SK-N-SH (cell line): ENCODE data around the gene SERPINC1. TPM values are rescaled to one million over a fixed set of nuclear protein-coding genes. Genes with fewer than 3 reads are reported as not detected.

ENCODE experiments used
- CTCF ChIA-PET: fragments of 300-600, 350-600 bp; formaldehyde crosslinking; extraction: SDS; loops from one replicate; lab custom pipeline; 2021; lab: Yijun Ruan, JAX
- POLR2A ChIA-PET: fragments of 350-600 bp; sonication (Branson Sonifier 250); formaldehyde crosslinking; extraction: SDS; loops from one replicate; lab custom pipeline; 2020; ENCODE audit warnings: antibody characterized with exemption, inconsistent platforms; lab: Yijun Ruan, JAX
- DNase-seq: peaks from one replicate; pipeline ENCODE4 v3.0.0; 2012
- H2AFZ ChIP-seq: fragments of 200-600 bp; sonication (generic); 2 replicates; pipeline ENCODE4 v1.8.1; 2016; ENCODE audit warnings: antibody characterized with exemption, mild to moderate bottlenecking, low read depth
- H3F3A ChIP-seq: fragments of 200-600 bp; sonication (generic); replicated peaks from 2 replicates; pipeline ENCODE3; 2016; ENCODE audit warnings: antibody characterized with exemption, mild to moderate bottlenecking; ENCODE audit not compliant: insufficient read depth
- H3K27ac ChIP-seq, 2 experiments: fragments of 200-500 bp in 1 of 2; fragments of 200-600 bp in 1 of 2; sonication (Bioruptor generic) in 1 of 2; sonication (generic), shearing (Covaris generic) in 1 of 2; 2 replicates each; pipeline versions ENCODE4 v1.5.1 to v1.6.1; 2014 to 2016; ENCODE audit warnings: low read depth in 2 of 2, inconsistent platforms in 1 of 2, low read length in 1 of 2, mild to moderate bottlenecking in 1 of 2, mixed read lengths in 1 of 2
- H3K27me3 ChIP-seq: fragments of 200-600 bp; sonication (generic), shearing (Covaris generic); 2 replicates; pipeline ENCODE4 v1.6.1; 2016; ENCODE audit warnings: mixed run types; ENCODE audit not compliant: insufficient read depth
- H3K36me3 ChIP-seq, 2 experiments: fragments of 200-500 bp in 1 of 2; fragments of 200-600 bp in 1 of 2; sonication (Bioruptor generic) in 1 of 2; sonication (generic) in 1 of 2; replicated peaks in 1 of 2; 2 replicates each; pipeline versions ENCODE3 to v1.5.1; 2014 to 2016; ENCODE audit warnings: low read length in 1 of 2, mild to moderate bottlenecking in 1 of 2; ENCODE audit not compliant: insufficient read depth in 2 of 2, control insufficient read depth in 1 of 2
- H3K4me1 ChIP-seq, 2 experiments: fragments of 200-500 bp in 1 of 2; fragments of 200-600 bp in 1 of 2; sonication (Bioruptor generic) in 1 of 2; sonication (generic), shearing (Covaris generic) in 1 of 2; 2 replicates each; pipeline versions ENCODE4 v1.5.1 to v1.6.1; 2014 to 2016; ENCODE audit warnings: low read depth in 1 of 2, low read length in 1 of 2, mixed run types in 1 of 2; ENCODE audit not compliant: insufficient read depth in 2 of 2, control insufficient read depth in 1 of 2
- H3K4me2 ChIP-seq: fragments of 200-600 bp; sonication (generic), shearing (Covaris generic); 2 replicates; pipeline ENCODE4 v1.6.1; 2017; ENCODE audit warnings: mixed run types
- H3K4me3 ChIP-seq, 2 experiments: fragments of 200-500 bp in 1 of 2; fragments of 200-600 bp in 1 of 2; sonication (Bioruptor generic) in 1 of 2; sonication (generic), shearing (Covaris generic) in 1 of 2; 2 replicates each; pipeline versions ENCODE4 v1.5.1 to v1.8.1; 2014 to 2016; ENCODE audit warnings: low read depth in 2 of 2, inconsistent platforms in 1 of 2, low read length in 1 of 2, mild to moderate bottlenecking in 1 of 2, mixed read lengths in 1 of 2, moderate library complexity in 1 of 2
- H3K79me2 ChIP-seq: fragments of 200-600 bp; sonication (generic); 2 replicates; pipeline ENCODE4 v1.8.1; 2017; ENCODE audit warnings: mild to moderate bottlenecking; ENCODE audit not compliant: insufficient read depth
- H3K9ac ChIP-seq: fragments of 200-600 bp; sonication (generic); 2 replicates; pipeline ENCODE4 v1.6.1; 2017; ENCODE audit warnings: mixed run types
- H3K9me2 ChIP-seq: fragments of 200-600 bp; sonication (generic); 2 replicates; pipeline ENCODE4 v1.6.1; 2017; ENCODE audit warnings: mixed run types
- H3K9me3 ChIP-seq: fragments of 200-600 bp; sonication (generic); 2 replicates; pipeline ENCODE4 v1.6.1; 2017; ENCODE audit warnings: mixed run types, mild to moderate bottlenecking, moderate library complexity
- H4K20me1 ChIP-seq: fragments of 200-600 bp; sonication (generic); 2 replicates; pipeline ENCODE4 v1.6.1; 2017; ENCODE audit warnings: mild to moderate bottlenecking, mixed run types; ENCODE audit not compliant: insufficient read depth
- GABPA ChIP-seq: IDR thresholded peaks from 2 replicates; pipeline ENCODE4 v1.4.0; 2012; ENCODE audit warnings: low read depth, mild to moderate bottlenecking
- MEF2A ChIP-seq: IDR thresholded peaks from 2 replicates; pipeline ENCODE4 v1.4.0; 2012; ENCODE audit warnings: low read depth, borderline replicate concordance
- RAD21 ChIP-seq: IDR thresholded peaks from 2 replicates; pipeline ENCODE4 v1.6.1; 2012; ENCODE audit warnings: mild to moderate bottlenecking, low read length
- WGBS: methylation state at CpG from one replicate; pipeline ENCODE4 v1.1.6; 2017; ENCODE audit warnings: low lambda C conversion rate; 5-methylcytosine and 5-hydroxymethylcytosine counted together
- polyA plus RNA-seq, 3 experiments: library from polyadenylated mRNA; depleted of rRNA; stranded (reverse); fragments of >200 nt; gene quantifications; 2 replicates each; pipeline ENCODE4 v1.2.3, GENCODE V29; 2012
- TF ChIP-seq, protein P1 (sequence below): IDR thresholded peaks from 2 replicates; pipeline ENCODE4 v1.6.1; 2012; ENCODE audit warnings: mild to moderate bottlenecking, low read depth, low read length, moderate library complexity
- TF ChIP-seq, protein P2 (sequence below): IDR thresholded peaks from 2 replicates; pipeline ENCODE4; 2012
- TF ChIP-seq, protein P3 (sequence below): fragments of 200-600 bp; sonication (generic); IDR thresholded peaks from 2 replicates; pipeline ENCODE4 v1.6.1; 2017; ENCODE audit warnings: antibody characterized with exemption, mild to moderate bottlenecking, moderate library complexity

Gene SERPINC1
- polyA plus RNA-seq, 1 of the 3 experiments (the other 2 are of a cell fraction) = 0.08 TPM

DNA sequence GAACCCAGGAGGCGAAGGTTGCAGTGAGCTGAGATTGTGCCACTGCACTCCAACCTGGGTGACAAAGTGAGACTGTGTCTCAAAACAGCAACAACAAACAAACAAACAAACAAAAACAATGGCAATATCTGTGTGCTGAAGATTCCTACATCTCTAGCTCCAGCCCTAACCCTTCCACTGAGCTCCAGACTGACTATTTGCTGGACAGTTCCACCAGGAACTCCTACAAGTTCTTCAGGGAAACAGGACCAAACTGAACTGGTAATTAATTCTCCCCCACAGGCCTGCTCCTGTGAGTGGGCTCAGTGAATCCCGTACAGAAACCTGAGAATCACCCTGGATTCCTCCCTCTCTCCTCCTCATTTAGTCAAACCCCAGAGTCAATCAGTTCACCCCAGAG is 1.5 kb downstream of the SERPINC1 start:
- H3K36me3 ChIP-seq = no peaks in the 10 kb centered on the region
- H2AFZ ChIP-seq = no peak overlapping the region
- no peak for TF ChIP-seq GABPA
- TF ChIP-seq, protein P1, sequence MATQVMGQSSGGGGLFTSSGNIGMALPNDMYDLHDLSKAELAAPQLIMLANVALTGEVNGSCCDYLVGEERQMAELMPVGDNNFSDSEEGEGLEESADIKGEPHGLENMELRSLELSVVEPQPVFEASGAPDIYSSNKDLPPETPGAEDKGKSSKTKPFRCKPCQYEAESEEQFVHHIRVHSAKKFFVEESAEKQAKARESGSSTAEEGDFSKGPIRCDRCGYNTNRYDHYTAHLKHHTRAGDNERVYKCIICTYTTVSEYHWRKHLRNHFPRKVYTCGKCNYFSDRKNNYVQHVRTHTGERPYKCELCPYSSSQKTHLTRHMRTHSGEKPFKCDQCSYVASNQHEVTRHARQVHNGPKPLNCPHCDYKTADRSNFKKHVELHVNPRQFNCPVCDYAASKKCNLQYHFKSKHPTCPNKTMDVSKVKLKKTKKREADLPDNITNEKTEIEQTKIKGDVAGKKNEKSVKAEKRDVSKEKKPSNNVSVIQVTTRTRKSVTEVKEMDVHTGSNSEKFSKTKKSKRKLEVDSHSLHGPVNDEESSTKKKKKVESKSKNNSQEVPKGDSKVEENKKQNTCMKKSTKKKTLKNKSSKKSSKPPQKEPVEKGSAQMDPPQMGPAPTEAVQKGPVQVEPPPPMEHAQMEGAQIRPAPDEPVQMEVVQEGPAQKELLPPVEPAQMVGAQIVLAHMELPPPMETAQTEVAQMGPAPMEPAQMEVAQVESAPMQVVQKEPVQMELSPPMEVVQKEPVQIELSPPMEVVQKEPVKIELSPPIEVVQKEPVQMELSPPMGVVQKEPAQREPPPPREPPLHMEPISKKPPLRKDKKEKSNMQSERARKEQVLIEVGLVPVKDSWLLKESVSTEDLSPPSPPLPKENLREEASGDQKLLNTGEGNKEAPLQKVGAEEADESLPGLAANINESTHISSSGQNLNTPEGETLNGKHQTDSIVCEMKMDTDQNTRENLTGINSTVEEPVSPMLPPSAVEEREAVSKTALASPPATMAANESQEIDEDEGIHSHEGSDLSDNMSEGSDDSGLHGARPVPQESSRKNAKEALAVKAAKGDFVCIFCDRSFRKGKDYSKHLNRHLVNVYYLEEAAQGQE = peak; percentile 82
- DNase-seq = no peak
- ChIA-PET POLR2A (no interaction called here), CTCF (interaction anchor here (1.4 to 2.0 kb wide), 2 partner anchors 16 to 22 kb away, joined by 4 read pairs; no protein-coding TSS in a partner anchor)
- H3K4me3 ChIP-seq = no peak overlapping the region
- no peak overlapping the region for H3K4me2 ChIP-seq
- H3K79me2 ChIP-seq = no peaks in the 10 kb centered on the region
- no peaks in the 10 kb centered on the region for H3K27me3 ChIP-seq
- H3K9me3 ChIP-seq = no peaks in the 10 kb centered on the region
- no peaks in the 10 kb centered on the region for H3K9me2 ChIP-seq
- H3K9ac ChIP-seq = no peak overlapping the region
- 54% methylated on average over 2 of the region's 2 CpGs for WGBS
- H3F3A ChIP-seq = no peaks in the 10 kb centered on the region
- no peak overlapping the region for H3K27ac ChIP-seq
- no peaks in the 10 kb centered on the region for H3K4me1 ChIP-seq
- no peaks in the 10 kb centered on the region for H4K20me1 ChIP-seq

DNA sequence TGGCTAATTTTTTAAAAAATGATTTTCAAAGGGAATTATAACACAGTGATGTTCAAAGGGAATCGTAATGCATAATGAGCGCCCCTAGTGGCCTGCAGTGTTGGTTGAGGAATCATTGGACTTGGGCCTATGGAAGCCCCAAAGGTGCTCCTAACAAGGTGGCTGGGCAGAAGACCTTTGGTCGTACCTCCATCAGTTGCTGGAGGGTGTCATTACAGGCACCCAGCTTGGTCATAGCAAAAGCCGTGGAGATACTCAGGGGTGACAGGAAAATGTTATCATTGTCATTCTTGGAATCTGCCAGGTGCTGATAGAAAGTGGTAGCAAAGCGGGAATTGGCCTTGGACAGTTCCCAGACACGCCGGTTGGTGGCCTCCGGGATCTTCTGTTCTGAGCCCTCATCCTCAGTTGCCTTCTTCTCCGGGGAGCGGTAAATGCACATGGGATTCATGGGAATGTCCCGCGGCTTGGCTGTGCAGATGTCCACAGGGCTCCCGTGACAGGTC is 2.7 kb downstream of the SERPINC1 start:
- Histone ChIP-seq H3K4me2 (no peak overlapping the region), H3K79me2 (no peaks in the 10 kb centered on the region), H3K36me3 (no peaks in the 10 kb centered on the region), H4K20me1 (no peaks in the 10 kb centered on the region), H3F3A (no peaks in the 10 kb centered on the region), H3K4me3 (no peak overlapping the region; a peak in 1 of 4 replicates), H3K4me1 (no peaks in the 10 kb centered on the region), H3K27ac (no peak overlapping the region), H3K27me3 (no peaks in the 10 kb centered on the region), H3K9me2 (no peaks in the 10 kb centered on the region), H3K9me3 (no peaks in the 10 kb centered on the region), H2AFZ (no peak overlapping the region), H3K9ac (no peak overlapping the region)
- DNase-seq = peak; percentile 41
- TF ChIP-seq, protein P2, sequence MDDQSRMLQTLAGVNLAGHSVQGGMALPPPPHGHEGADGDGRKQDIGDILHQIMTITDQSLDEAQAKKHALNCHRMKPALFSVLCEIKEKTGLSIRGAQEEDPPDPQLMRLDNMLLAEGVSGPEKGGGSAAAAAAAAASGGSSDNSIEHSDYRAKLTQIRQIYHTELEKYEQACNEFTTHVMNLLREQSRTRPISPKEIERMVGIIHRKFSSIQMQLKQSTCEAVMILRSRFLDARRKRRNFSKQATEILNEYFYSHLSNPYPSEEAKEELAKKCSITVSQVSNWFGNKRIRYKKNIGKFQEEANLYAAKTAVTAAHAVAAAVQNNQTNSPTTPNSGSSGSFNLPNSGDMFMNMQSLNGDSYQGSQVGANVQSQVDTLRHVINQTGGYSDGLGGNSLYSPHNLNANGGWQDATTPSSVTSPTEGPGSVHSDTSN = no peak
- TF ChIP-seq MEF2A = no peak
- TF ChIP-seq, protein P3, sequence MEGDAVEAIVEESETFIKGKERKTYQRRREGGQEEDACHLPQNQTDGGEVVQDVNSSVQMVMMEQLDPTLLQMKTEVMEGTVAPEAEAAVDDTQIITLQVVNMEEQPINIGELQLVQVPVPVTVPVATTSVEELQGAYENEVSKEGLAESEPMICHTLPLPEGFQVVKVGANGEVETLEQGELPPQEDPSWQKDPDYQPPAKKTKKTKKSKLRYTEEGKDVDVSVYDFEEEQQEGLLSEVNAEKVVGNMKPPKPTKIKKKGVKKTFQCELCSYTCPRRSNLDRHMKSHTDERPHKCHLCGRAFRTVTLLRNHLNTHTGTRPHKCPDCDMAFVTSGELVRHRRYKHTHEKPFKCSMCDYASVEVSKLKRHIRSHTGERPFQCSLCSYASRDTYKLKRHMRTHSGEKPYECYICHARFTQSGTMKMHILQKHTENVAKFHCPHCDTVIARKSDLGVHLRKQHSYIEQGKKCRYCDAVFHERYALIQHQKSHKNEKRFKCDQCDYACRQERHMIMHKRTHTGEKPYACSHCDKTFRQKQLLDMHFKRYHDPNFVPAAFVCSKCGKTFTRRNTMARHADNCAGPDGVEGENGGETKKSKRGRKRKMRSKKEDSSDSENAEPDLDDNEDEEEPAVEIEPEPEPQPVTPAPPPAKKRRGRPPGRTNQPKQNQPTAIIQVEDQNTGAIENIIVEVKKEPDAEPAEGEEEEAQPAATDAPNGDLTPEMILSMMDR = peak; percentile 74
- TF ChIP-seq RAD21 = peak; percentile 28; the same call in 1 of the 2 replicates
- WGBS = 83% methylated on average over 13 of the region's 13 CpGs
- ChIA-PET POLR2A (no interaction called here), CTCF (interaction anchor here (1.4 to 2.0 kb wide), 2 partner anchors 17 to 24 kb away, joined by 4 read pairs; no protein-coding TSS in a partner anchor)
